Lung (tissue), 12 donors: Measurements from ENCODE around the gene GET3. TPM values are rescaled to one million over a fixed set of nuclear protein-coding genes. Genes with fewer than 3 reads are reported as not detected.

Experiments used
- ATAC-seq: fragments of 200-7000 bp; cut with Tn5 transposase; one replicate; pipeline ENCODE4 v1.9.1; 2020; ENCODE audit warnings: moderate number of reproducible peaks; ENCODE audit not compliant: insufficient read depth, low FRiP score
- DNase-seq, 3 donors: peaks; one replicate each; pipeline ENCODE4 v3.0.0-alpha.2; 2013 to 2017
- H3K27ac ChIP-seq, 2 donors: one replicate each; pipeline ENCODE4 v1.5.1; 2013; ENCODE audit warnings: mild to moderate bottlenecking in 2 of 2, moderate library complexity in 2 of 2, control low read depth in 1 of 2, inconsistent platforms in 1 of 2, low read depth in 1 of 2, low read length in 1 of 2
- H3K27me3 ChIP-seq, 3 donors: one replicate each; pipeline ENCODE4 v1.5.1; 2013; ENCODE audit warnings: low read length in 2 of 3; ENCODE audit not compliant: control insufficient read depth in 3 of 3, insufficient read depth in 3 of 3
- H3K36me3 ChIP-seq, 4 donors: one replicate each; pipeline ENCODE4 v1.5.1; 2013; ENCODE audit warnings: low read length in 4 of 4, mild to moderate bottlenecking in 1 of 4, moderate library complexity in 1 of 4; ENCODE audit not compliant: control insufficient read depth in 4 of 4, insufficient read depth in 4 of 4
- H3K4me1 ChIP-seq, 5 donors: one replicate each; pipeline ENCODE4 v1.5.1; 2013; ENCODE audit warnings: low read length in 5 of 5, mild to moderate bottlenecking in 2 of 5, moderate library complexity in 1 of 5; ENCODE audit not compliant: control insufficient read depth in 5 of 5, insufficient read depth in 5 of 5
- H3K4me3 ChIP-seq: one replicate; pipeline ENCODE4 v1.5.1; 2013; ENCODE audit warnings: mild to moderate bottlenecking, control low read depth, moderate library complexity
- H3K9ac ChIP-seq, 2 donors: one replicate each; pipeline ENCODE4 v1.5.1; 2013; ENCODE audit warnings: low read length in 2 of 2, control low read depth in 1 of 2; ENCODE audit not compliant: insufficient read depth in 1 of 2
- H3K9me3 ChIP-seq, 4 donors: one replicate each; pipeline ENCODE4 v1.5.1; 2013; ENCODE audit warnings: low read length in 3 of 4, mild to moderate bottlenecking in 1 of 4, moderate library complexity in 1 of 4; ENCODE audit not compliant: control insufficient read depth in 4 of 4, insufficient read depth in 3 of 4
- WGBS, 2 donors: extraction: QIAGEN DNeasy Blood & Tissue Kit; methylation state at CpG; one replicate each; pipeline ENCODE4 v1.1.7; 2013; 5-methylcytosine and 5-hydroxymethylcytosine counted together
- polyA plus RNA-seq, 2 donors: library from polyadenylated mRNA; stranded (reverse); fragments of 200-250 nt; gene quantifications; one replicate each; pipeline ENCODE4 v1.2.1, GENCODE V29; 2013
- total RNA-seq, 2 donors: library from RNA; depleted of rRNA in 1 of 2; stranded (reverse); fragments of >200 nt in 1 of 2; gene quantifications; one replicate each; pipeline ENCODE4 v1.2.1, GENCODE V29; 2014 to 2021
- TF ChIP-seq, protein P1 (sequence below): IDR thresholded peaks from 2 replicates; pipeline ENCODE4 v1.5.1; 2012; ENCODE audit warnings: mild to moderate bottlenecking; ENCODE audit errors: control extremely low read depth, extremely low read depth
- donor health status: control.
- donor health status: control.
- donor health status: Bipolar disorder and iron deficiency.
- donor health status: healthy.
- donor health status: DM: yes; HTN: yes; CAD: no.

GET3 gene
- total and polyA plus RNA-seq, 4 donors, result 33.4 to 112 (median 76.9) TPM

DNA sequence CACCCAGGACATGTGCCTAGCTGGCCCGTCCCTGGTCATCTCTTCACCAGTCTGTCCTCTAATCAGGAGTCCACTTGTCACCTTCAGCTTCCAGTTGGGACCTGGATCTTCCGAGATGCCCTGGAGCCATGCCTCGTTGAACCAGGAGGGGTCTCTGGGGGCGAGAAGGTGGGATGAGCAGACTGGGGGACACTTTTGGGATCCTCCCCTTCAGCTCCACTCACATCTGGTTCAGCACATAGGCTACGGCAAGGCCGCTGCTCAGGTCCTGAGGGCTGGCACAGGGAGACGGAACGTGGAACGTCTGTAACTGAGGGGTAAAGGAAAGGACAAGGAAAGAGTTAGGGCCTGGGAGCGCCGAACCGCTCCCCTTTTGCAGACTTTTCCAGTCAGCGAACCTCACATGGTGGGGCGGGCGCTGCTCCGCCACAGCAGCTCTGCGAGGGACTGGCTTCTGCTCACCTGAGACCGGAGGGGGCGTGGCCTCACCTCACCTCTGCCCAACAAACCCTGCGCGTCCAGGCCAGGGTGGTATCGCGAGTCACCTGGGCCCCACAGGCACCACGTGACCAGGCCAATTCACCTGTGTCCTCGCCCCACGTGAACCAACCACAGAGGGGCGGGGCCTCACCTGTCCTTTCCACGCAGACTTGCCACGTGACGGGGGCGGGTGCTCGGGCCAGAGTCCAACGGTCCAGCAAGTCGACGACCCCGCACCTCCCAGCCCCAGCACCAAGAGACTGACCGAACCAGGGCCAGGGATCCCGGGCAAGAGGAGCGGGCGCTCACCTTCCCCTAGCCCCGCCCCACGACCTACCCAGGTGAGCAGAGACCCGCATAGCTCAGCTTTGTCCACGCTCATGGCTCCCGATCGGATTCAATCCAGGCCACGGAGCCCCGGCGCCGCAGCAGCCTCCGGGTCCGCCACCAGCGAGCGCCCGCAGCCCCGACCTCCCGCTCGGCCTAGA, 37.6 kb downstream of the GET3 start, which contains the start of gene HOOK2:
Gene HOOK2 (minus strand): TSS at position 965 of the 968 bp plus-strand sequence. CDS start 103 bp downstream, at position 862.
- Histone ChIP-seq H3K4me1 (peaks cover 0 to 31% (median 13%) of the 10 kb centered on the region in 5 donors), H3K9ac (peak within 1 kb of the TSS; percentile 49 to 63), H3K4me3 (peak within 1 kb of the TSS; percentile 61), H3K27me3 (no peaks in the 10 kb centered on the region), H3K27ac (peak within 1 kb of the TSS; percentile 87 to 94), H3K36me3 (peaks cover 0 to 10% (median 1%) of the 10 kb centered on the region in 4 donors), H3K9me3 (no peaks in the 10 kb centered on the region)
- WGBS, 2 donors, result 18 to 23% methylated on average over 57 to 58 of the region's 58 CpGs
- DNase-seq (peak; percentile 68 to 86 (median 85)), ATAC-seq (peak; percentile 48)
- TF ChIP-seq, protein P1, sequence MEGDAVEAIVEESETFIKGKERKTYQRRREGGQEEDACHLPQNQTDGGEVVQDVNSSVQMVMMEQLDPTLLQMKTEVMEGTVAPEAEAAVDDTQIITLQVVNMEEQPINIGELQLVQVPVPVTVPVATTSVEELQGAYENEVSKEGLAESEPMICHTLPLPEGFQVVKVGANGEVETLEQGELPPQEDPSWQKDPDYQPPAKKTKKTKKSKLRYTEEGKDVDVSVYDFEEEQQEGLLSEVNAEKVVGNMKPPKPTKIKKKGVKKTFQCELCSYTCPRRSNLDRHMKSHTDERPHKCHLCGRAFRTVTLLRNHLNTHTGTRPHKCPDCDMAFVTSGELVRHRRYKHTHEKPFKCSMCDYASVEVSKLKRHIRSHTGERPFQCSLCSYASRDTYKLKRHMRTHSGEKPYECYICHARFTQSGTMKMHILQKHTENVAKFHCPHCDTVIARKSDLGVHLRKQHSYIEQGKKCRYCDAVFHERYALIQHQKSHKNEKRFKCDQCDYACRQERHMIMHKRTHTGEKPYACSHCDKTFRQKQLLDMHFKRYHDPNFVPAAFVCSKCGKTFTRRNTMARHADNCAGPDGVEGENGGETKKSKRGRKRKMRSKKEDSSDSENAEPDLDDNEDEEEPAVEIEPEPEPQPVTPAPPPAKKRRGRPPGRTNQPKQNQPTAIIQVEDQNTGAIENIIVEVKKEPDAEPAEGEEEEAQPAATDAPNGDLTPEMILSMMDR, result no peak

DNA sequence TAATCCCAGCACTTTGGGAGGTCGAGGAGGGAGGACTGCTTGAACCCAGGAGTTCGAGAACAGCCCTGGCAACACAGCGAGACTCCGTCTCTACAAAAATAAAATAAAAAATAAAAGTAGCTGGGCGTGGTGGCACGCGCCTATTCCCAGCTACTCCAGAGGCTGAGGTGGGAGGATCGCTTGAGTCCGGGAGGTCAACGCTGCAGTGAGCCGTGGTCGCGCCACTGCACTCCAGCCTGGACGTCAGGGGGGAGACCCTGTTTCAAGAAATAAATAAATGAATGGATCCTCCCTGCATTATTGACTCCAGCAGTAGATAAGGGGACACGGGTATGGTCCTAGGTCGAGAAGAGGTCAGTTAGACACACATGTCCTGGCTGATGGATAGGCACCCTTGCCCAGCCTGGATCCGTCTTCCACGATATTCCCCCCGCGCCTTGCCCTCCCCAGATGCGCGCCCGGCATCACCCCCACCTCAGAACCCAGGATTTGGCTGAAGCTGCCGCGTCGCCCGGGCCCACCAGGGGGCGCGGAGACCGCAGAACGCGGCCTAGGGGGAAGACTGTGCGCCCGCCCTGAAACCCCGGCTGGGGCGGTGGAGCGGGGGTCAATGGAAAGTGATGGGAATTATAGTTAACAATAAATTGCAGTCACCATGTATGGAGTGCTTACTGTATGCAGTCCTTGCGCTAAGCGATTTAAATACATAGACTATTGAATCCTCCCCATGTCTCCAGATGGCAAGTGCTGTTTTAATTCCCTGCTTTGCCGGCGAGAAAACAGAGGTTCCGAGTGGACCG, 40.1 kb downstream of the GET3 start:
- Histone ChIP-seq H3K4me3 (peak overlapping the region; percentile 42), H3K27ac (peak overlapping the region; percentile 86 to 91), H3K4me1 (peaks cover 0 to 41% (median 17%) of the 10 kb centered on the region in 5 donors), H3K36me3 (peaks cover 0 to 3% (median 0%) of the 10 kb centered on the region in 4 donors), H3K9me3 (no peaks in the 10 kb centered on the region), H3K27me3 (no peaks in the 10 kb centered on the region), H3K9ac (peak overlapping the region in 1 of 2 donors; percentile 37)
- ATAC-seq (peak; percentile 55), DNase-seq (peak; percentile 82 to 85 (median 85))
- TF ChIP-seq, protein P1, result peak; percentile 82
- 9 to 14% methylated on average over 43 of the region's 43 CpGs for WGBS, 2 donors

DNA sequence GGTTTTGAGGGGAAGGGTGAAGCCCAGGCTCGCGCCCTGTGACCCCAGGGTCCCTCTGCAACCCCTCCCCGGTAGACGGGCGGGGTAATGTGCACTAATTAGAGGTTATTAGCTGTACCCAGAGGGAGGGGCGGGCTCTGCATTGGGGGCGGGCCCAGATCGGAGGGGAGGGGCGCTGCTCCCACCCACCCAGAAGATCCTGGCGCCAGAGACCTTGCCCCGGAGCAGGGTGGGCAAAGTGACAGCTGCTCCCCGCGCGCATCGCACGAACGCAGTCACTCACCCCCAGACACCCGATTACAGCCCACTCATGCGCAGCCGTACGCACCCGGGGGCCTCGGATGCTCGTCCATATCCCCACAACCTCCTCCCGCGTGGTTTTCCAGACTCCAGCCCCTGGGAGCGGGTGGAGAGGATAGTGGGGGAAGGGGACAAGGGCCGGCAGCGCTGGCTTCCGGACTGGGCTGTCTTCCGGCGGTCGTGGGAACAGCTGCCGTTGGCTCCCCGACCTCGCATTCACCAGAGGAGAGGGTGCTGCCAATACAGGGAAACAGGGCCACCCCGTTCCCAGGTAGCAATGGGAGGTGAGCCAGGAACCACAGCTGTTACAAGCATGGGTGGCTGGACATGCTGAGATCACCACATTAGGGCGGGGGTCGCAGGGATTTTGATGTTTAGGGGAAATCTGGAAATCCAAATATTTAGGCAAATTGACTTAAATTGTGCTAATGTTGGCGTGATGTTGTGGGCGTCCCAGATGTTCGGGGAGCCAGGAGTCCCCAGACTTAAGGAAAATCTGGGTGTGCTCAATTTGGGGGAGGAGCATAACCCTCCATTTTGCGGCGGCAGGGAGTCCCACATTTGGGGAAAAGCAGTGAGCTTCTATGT, 41.0 kb downstream of the GET3 start:
- peak overlapping the region; percentile 37 to 72 for H3K9ac ChIP-seq
- H3K4me1 ChIP-seq, result peaks cover 0 to 47% (median 19%) of the 10 kb centered on the region in 5 donors
- H3K9me3 ChIP-seq, result no peaks in the 10 kb centered on the region
- peaks cover 0 to 3% (median 0%) of the 10 kb centered on the region in 4 donors for H3K36me3 ChIP-seq
- TF ChIP-seq, protein P1, result no peak
- H3K27me3 ChIP-seq, result no peaks in the 10 kb centered on the region
- ATAC-seq, result peak; percentile 3
- H3K4me3 ChIP-seq, result peak overlapping the region; percentile 42
- peak overlapping the region; percentile 86 to 91 for H3K27ac ChIP-seq
- 2 to 3% methylated on average over 43 to 44 of the region's 44 CpGs for WGBS, 2 donors
- peak; percentile 84 to 90 (median 86) for DNase-seq
